ENCODE measurements around the gene DDX18. TPM values are rescaled to one million over a fixed set of nuclear protein-coding genes. Genes with fewer than 3 reads are reported as not detected.

The DDX18 gene
- total RNA-seq, 1 donor from 2014 or later: 79.5 TPM

Other genes starting within 250 kb of the DDX18 start
- gene CCDC93, start 199.4 kb downstream of the DDX18 start, total RNA-seq: 25.7 TPM

Data from frontal cortex (tissue), 1 donor.